Osteocyte (in vitro differentiated cells): ENCODE measurements around the gene FRMD1. TPM values are rescaled to one million over a fixed set of nuclear protein-coding genes. Genes with fewer than 3 reads are reported as not detected.

Experiments
- DNase-seq: peaks from one replicate; pipeline ENCODE4 v3.0.0; 2021; ENCODE audit warnings: mixed read lengths; ENCODE audit not compliant: unreplicated experiment; ENCODE audit errors: extremely low spot score
- H3K27ac Mint-ChIP-seq: one replicate; pipeline ENCODE4 v1.8.0; 2021; ENCODE audit warnings: mild to moderate bottlenecking, mixed read lengths; ENCODE audit not compliant: unreplicated experiment
- H3K27me3 Mint-ChIP-seq: one replicate; pipeline ENCODE4 v1.8.0; 2021; ENCODE audit warnings: mixed read lengths; ENCODE audit not compliant: unreplicated experiment
- H3K36me3 Mint-ChIP-seq: one replicate; pipeline ENCODE4 v1.8.0; 2021; ENCODE audit warnings: mixed read lengths; ENCODE audit not compliant: unreplicated experiment
- H3K4me1 Mint-ChIP-seq: one replicate; pipeline ENCODE4 v1.8.0; 2021; ENCODE audit warnings: mixed read lengths; ENCODE audit not compliant: unreplicated experiment
- H3K4me3 Mint-ChIP-seq: one replicate; pipeline ENCODE4 v1.8.0; 2021; ENCODE audit warnings: mild to moderate bottlenecking, moderate library complexity, mixed read lengths; ENCODE audit not compliant: unreplicated experiment
- H3K9me3 Mint-ChIP-seq: one replicate; pipeline ENCODE4 v1.8.0; 2021; ENCODE audit warnings: mixed read lengths; ENCODE audit not compliant: unreplicated experiment
- total RNA-seq: library from RNA; stranded (reverse); gene quantifications from 2 replicates; pipeline ENCODE4 v1.2.1, GENCODE V29; 2021
- TF ChIP-seq, protein P1 (sequence below): fragments of 200-600 bp; sonication (generic); IDR thresholded peaks from 2 replicates; pipeline ENCODE4 v1.5.0; 2021; ENCODE audit warnings: antibody characterized with exemption, mild to moderate bottlenecking, moderate library complexity

The FRMD1 gene
- total RNA-seq, 1 donor from 2014 or later, result 0.05 TPM

DNA sequence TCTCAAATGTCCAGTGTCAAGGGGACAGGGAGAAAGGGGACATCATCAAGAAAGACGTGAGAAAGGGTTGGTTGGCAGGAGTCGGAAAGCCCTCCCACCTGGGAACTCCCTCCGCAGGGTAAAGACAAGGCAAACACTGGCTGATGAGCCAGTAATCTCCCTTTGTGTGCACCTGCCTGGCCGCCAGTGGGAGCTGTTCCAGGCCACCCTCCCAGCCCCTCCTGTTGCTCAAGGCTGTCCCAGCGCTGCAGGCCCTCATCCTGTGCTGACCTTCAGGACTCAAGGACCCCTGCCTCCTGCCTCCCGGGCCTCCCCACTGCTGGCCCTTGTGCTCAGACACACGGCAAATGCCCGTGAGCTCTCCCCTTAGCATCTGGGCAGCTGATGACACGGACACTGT is 7.4 kb downstream of the FRMD1 start:
- Mint-ChIP-seq H3K27ac (no peak overlapping the region), H3K4me1 (peaks cover 22% of the 10 kb centered on the region), H3K9me3 (no peaks in the 10 kb centered on the region), H3K27me3 (peaks cover 10% of the 10 kb centered on the region), H3K4me3 (no peak overlapping the region), H3K36me3 (no peaks in the 10 kb centered on the region)
- TF ChIP-seq, protein P1, sequence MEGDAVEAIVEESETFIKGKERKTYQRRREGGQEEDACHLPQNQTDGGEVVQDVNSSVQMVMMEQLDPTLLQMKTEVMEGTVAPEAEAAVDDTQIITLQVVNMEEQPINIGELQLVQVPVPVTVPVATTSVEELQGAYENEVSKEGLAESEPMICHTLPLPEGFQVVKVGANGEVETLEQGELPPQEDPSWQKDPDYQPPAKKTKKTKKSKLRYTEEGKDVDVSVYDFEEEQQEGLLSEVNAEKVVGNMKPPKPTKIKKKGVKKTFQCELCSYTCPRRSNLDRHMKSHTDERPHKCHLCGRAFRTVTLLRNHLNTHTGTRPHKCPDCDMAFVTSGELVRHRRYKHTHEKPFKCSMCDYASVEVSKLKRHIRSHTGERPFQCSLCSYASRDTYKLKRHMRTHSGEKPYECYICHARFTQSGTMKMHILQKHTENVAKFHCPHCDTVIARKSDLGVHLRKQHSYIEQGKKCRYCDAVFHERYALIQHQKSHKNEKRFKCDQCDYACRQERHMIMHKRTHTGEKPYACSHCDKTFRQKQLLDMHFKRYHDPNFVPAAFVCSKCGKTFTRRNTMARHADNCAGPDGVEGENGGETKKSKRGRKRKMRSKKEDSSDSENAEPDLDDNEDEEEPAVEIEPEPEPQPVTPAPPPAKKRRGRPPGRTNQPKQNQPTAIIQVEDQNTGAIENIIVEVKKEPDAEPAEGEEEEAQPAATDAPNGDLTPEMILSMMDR, result no peak
- no peak for DNase-seq

DNA sequence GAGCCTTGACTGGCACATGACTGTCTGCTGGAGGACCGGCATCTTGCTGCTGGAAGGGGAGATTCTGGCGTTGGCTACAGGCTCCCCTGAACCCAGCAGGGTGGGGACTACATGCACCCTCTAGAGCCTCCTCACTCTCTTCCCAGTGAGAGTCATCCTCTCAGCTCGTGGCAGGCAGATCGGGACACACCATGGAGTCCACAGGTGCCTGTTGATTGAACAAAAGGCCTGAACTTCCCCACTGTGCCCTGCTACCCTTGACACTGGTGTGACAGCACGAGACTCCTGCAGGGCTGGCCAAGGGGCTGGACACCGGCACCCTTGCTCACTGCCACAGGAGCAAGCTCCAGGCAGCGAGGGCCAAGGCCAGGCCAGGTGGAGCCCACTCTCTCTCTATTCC is 8.2 kb downstream of the FRMD1 start:
- no peak overlapping the region for H3K4me3 Mint-ChIP-seq
- no peak overlapping the region for H3K27ac Mint-ChIP-seq
- no peak for DNase-seq
- peaks cover 22% of the 10 kb centered on the region for H3K4me1 Mint-ChIP-seq
- no peaks in the 10 kb centered on the region for H3K9me3 Mint-ChIP-seq
- H3K27me3 Mint-ChIP-seq, result peaks cover 10% of the 10 kb centered on the region
- no peaks in the 10 kb centered on the region for H3K36me3 Mint-ChIP-seq
- TF ChIP-seq, protein P1, result no peak

DNA sequence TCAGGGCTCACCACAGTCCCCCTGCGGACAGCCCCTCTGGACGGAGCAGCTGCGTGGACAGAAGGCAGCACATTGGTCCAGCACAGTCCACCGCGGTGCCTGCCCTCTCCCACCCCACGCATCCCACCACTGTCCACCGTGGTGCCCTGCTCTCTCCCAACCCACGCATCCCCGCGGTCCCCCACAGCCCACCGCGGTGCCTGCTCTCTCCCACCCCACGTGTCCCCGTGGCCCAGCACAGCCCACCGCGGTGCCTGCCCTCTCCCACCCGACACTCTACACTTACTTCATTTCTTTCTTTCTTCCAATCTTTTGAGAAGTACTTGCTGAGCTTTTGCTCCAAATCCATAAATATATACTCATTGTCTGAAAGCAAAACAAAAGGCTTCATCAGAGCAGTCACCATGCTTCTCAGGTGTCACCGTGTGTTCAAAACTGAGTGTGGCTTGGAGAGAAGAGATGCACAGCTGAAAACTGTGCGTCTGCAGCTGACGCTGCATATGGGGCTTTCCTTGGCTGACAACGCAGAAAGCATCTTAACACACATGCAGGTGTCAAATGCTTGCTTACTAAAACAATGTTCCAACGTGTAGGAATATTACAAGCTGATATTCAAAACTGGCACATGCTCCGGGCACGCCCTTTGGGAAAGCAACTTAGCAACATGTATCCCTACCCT is 11.8 kb downstream of the FRMD1 start:
- Mint-ChIP-seq H3K36me3 (no peaks in the 10 kb centered on the region), H3K27me3 (peaks cover 10% of the 10 kb centered on the region), H3K4me1 (peaks cover 11% of the 10 kb centered on the region), H3K4me3 (no peak overlapping the region), H3K27ac (no peak overlapping the region), H3K9me3 (no peaks in the 10 kb centered on the region)
- no peak for DNase-seq
- TF ChIP-seq, protein P1, result no peak

DNA sequence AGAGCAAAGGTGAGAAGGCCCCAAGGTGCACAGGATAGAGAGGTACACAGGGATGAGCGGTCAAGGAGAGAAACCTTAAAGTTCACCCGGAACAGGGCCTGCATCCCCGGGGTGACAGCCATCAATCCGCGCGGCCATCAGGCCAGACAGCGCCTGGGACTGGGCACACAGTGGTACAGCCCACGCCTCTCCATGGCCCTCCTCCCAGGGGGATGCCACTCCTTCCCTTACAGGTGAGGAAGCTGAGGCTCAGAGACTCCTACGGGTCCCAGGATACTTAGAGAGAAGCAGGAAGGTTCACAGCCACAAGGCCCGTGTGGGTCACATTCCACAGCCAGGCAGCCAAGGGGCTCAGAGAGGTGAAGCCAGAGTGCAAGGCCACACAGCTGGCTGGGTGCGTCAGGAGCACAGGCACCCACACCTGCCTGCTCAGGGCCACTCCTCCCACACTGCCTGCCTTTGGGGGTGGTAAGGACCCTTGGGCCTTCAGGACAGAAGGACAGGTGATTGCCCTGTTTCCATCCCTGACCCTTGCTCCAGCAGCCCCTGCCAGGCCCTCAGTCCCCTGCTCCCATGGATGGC is 14.7 kb downstream of the FRMD1 start:
- Mint-ChIP-seq H3K27me3 (no peaks in the 10 kb centered on the region), H3K4me3 (no peak overlapping the region), H3K9me3 (no peaks in the 10 kb centered on the region), H3K36me3 (no peaks in the 10 kb centered on the region), H3K27ac (no peak overlapping the region), H3K4me1 (peaks cover 12% of the 10 kb centered on the region)
- TF ChIP-seq, protein P1, result no peak
- DNase-seq, result no peak

DNA sequence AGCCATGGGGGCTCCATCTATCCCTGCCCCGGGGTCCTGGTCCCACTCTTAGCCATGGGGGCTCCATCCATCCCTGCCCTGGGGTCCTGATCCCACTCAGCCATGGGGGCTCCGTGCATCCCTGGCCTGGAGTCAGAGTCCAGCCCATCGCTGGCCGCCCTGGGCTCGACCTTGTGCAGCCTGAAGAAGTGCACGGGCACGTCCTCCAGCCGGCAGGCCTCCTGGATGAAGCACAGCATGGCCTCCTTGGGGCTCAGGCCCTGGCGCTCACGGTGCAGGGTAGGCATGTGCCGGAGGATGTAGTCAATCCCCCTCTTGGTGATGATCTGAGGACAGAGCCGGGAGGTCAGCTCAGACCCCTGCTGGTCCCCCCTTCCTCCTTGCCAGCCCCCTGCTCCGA is 15.6 kb downstream of the FRMD1 start:
- no peaks in the 10 kb centered on the region for H3K9me3 Mint-ChIP-seq
- no peaks in the 10 kb centered on the region for H3K27me3 Mint-ChIP-seq
- no peak overlapping the region for H3K27ac Mint-ChIP-seq
- H3K4me1 Mint-ChIP-seq, result peaks cover 12% of the 10 kb centered on the region
- H3K36me3 Mint-ChIP-seq, result no peaks in the 10 kb centered on the region
- no peak overlapping the region for H3K4me3 Mint-ChIP-seq
- DNase-seq, result no peak
- TF ChIP-seq, protein P1, result no peak
